A673 (cell line): ENCODE results near the gene ANO2.

Experiments used
- EZH2 ChIP-seq: fragments of 200-600 bp; sonication (generic); IDR thresholded peaks from 2 replicates; pipeline ENCODE4 v1.6.1; 2017; ENCODE audit warnings: borderline replicate concordance, low read depth, mild to moderate bottlenecking, mixed read lengths, antibody characterized with exemption, low read length; ENCODE audit not compliant: poor library complexity, severe bottlenecking
- TF ChIP-seq, protein P1 (sequence below): fragments of 300-800, 200-600 bp; sonication (generic); conservative IDR thresholded peaks from 2 replicates; pipeline ENCODE4 v1.5.1; 2017; ENCODE audit warnings: low read depth, mild to moderate bottlenecking, antibody characterized with exemption, low read length, moderate library complexity, mixed read lengths

DNA sequence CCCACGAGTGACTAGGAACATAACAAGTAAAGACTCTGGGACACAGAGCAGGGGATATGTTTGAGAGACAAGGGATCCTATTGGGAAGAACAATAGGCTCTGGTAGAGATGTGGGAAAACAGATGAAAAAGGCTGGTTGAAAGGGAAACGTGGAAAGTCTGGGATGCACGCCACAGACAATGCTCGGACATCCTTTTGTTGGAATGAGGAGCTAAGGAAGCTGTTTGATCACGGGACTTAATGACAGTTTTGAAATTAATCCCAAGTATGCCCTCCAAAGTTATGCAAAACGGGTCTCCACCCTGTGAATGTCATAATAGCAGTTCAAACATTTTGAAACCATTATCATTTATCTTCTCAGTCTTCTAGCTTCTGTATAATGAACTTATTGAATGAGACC is 31.7 kb upstream of the ANO2 start:
- TF ChIP-seq, protein P1, sequence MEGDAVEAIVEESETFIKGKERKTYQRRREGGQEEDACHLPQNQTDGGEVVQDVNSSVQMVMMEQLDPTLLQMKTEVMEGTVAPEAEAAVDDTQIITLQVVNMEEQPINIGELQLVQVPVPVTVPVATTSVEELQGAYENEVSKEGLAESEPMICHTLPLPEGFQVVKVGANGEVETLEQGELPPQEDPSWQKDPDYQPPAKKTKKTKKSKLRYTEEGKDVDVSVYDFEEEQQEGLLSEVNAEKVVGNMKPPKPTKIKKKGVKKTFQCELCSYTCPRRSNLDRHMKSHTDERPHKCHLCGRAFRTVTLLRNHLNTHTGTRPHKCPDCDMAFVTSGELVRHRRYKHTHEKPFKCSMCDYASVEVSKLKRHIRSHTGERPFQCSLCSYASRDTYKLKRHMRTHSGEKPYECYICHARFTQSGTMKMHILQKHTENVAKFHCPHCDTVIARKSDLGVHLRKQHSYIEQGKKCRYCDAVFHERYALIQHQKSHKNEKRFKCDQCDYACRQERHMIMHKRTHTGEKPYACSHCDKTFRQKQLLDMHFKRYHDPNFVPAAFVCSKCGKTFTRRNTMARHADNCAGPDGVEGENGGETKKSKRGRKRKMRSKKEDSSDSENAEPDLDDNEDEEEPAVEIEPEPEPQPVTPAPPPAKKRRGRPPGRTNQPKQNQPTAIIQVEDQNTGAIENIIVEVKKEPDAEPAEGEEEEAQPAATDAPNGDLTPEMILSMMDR = no peak
- no peak for TF ChIP-seq EZH2
